Stimulated activated CD4-positive, alpha-beta T cell treated with anti-CD3 and anti-CD28 coated beads, TNF-alpha, amount 100 ng/mL, for 4 hours (primary cell): ENCODE data around the gene MED28.
"Not testable (repeated sequence)": the region's sequence is repeated elsewhere in the genome, so short reads cannot be mapped to it uniquely, and the experiment has no call there.

Source experiments
- DNase-seq, 3 experiments: peaks; one replicate each; pipeline ENCODE4 v3.0.0-alpha.2; 2020; ENCODE audit warnings: low read depth in 3 of 3

MED28 gene, protein sequence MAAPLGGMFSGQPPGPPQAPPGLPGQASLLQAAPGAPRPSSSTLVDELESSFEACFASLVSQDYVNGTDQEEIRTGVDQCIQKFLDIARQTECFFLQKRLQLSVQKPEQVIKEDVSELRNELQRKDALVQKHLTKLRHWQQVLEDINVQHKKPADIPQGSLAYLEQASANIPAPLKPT

DNA sequence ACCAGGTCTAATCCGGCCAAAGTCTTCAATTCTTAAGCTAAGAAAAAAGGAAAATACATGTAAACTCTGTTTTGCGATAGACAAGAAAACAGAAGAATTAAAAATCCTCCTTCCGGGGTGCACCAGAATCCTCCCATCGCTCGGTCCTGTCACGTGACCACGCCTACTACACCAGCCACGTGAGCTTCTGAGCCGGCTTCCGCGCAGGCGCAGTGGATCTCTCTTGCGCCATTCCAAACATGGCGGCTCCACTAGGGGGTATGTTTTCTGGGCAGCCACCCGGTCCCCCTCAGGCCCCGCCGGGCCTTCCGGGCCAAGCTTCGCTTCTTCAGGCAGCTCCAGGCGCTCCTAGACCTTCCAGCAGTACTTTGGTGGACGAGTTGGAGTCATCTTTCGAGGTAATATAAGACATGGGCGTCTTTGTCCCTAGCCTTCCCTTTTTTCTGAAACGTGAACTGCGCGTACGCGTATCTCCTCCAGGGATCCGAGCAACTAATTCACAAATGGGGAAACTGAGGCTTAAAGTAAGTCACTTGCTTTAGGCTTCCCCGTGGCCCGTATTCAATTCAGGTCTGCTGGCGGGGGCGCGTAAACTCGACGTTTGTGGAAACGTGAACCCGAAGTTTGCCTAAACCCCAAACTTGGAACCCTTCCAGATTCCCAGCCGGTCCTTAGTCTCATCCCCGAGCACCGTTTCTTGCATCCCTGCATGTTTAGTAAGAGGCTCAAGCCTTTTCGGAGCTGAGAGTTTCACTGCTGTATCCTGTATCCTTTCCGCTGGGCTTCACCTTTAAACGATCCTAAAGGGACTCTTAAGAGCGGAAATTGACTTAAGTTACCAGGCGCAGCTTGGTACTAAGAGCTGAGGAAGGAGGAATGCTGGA, at the start of gene MED28:
Gene MED28 (plus strand): TSS at position 226 of the 884 bp plus-strand sequence. CDS start 14 bp downstream, at position 240.
- DNase-seq: peak; percentile 89 to 94 (median 91)

DNA sequence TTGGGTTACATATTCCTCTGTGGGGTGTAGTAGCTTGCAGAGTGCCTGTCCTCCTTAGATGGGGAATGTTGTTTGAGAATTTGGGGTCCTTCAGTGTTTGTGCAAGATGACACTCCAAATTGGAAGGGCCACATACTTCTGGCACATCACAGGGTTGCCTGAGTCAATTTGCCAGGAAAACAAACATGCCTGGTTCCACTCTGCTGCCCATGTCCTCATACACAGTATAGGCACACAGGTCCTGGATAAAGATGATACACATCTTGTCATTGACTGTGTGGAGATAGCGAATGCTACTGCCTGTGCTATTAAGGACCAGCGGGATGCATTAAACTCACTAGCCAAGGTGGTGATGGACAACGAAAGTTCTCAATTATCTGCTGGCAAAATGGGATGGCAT, 48.6 kb upstream of the MED28 start:
- DNase-seq: no peak

DNA sequence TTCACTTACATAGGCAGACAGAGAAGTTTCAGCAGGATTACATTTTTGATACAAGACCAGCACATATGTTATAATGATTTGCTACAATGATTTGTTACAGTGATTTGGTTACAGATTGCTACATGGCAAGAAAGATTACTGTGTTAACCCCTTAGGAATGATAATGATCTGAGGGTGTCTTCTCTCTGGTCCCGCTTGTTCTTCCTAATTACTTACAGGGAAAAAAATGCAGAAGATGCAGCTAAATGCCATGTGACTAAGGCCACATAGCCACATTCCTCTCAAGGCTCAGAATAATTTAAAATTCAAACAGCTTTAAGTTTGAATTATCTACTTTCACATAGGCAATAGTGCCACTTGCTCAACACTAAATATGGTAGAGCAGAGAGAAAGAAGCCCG, 47.2 kb upstream of the MED28 start:
- no peak for DNase-seq

DNA sequence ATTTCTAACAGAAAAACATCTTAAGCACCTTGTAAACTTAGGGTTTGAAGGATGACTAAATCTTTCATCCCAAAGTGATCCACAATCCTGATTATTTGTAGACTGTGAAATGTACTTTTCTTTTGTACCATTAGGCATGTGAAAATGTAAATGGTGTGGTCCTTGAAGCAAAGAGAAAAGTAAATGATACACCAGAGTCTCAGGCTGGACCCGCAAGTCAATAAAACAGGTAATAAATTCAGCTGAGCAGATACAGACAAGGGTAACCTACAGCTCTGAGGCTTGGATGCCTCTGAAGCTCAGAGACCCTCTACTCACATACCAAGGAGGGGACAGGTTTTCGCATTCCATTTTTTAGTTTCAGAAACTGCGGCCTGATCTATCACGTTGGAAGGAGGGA, 40.2 kb upstream of the MED28 start:
- no peak for DNase-seq

DNA sequence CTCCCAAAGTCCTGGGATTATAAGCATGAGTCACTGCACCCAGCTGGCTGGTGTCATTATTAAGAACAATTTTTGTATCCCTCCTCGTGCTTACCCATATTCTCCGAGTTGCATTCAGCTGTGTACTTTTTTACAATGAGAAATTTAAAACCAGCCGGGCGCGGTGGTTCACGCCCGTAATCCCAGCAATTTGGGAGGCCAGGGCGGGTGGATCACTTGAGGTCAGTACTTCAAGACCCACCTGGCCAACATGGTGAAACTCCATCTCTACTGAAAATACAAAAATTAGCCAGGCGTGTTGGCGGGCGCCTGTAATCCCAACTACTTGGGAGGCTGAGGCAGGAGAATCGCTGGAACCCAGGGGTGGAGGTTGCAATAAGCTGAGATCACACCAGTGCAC, 39.3 kb upstream of the MED28 start:
- not testable (repeated sequence) for DNase-seq

DNA sequence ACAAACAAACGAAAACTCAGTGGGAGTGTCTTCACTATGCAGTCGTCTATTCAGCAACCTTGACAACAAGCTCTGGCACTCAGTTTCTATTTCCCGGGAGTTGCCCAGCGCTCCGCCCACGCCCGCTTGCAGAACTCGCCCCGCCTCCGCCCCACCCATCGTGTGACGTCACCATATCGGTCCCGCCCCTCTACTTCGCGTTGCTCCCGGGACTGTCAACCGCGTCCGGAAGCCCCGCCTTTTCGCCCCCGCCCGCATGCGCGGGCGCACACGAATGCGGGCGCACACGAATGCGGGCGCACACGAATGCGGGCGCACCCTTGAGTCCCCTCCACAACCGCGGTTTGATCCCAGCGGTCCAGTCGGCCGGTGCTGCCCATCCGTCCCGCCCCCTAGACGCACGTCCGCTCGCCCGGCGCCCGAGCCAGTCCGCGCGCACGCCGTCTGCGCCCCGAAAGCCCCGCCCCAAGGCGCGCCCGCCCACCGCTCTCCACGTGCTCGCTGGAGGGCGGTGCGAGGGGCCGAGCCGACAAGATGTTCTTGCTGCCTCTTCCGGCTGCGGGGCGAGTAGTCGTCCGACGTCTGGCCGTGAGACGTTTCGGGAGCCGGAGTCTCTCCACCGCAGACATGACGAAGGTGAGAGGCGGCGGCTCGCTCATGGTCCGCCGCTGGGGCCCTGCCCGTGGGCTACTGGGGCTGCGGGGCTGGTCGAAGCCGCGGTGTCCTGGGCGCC, 37.3 kb upstream of the MED28 start, which contains the start of gene LAP3:
Gene LAP3 (plus strand): TSS at position 267 of the 733 bp plus-strand sequence. CDS start 268 bp downstream, at position 535.
- DNase-seq: peak; percentile 98 to 100 (median 99)

DNA sequence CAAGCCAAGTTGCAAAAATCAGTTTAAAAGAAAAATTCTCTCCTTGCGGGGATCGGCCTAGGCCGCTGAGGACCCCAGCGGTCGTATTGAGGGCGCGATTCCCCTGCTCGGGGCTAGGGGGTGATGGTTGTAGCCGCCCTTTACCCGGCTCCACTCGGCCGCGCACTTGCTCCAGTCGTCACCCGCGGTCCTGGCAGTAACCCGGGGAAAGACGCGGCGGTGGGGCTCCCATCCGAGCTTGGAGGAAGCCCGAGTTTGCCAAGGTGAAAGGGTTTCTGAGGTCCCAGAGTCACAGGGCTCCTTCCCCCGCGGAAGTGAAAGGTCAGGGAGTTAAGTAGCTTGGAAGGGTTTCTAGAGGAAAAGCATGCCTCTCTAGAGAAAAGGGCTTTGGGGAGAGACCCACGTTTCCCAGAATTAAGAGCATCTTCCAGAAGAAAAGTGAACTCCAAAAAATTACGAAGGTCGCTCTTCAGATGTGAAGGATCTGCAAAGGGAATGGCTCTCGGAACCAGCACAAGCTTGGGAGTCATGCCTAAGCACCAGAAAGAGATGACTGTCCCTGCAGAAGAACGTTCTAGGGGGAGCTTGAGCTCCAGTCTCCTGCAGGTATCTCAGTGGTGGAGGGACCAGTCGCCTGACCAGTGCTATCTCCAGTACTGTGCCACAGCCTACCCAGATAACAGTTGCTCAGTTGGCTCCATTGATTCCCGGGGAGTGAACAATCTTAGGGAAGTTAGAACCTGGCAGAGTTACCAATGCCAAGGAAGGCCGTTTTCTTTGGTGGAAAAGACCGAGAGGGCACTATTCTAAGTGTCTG, 36.6 kb upstream of the MED28 start:
- DNase-seq: peak in 1 of 3 experiments; percentile 12

DNA sequence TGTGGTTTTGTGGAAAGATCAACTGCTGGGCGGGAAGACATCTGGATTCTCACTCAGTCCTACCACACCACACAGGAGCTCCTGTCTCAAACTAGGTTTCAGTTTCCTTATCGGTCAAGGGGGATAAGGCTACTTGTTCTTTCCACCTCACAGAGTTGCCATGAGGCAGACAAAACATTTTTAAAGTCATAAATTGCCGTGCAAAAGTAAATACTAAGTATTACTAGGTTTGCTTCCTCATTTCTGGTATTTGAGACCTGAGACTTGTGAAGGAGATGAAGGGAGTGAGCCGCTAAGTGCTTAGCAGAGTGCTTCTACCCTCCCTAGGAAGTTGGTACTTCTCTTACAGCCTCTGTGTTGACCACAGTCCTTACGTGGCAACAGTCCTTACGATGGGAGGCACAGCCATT, 36.0 kb upstream of the MED28 start:
- no peak for DNase-seq

DNA sequence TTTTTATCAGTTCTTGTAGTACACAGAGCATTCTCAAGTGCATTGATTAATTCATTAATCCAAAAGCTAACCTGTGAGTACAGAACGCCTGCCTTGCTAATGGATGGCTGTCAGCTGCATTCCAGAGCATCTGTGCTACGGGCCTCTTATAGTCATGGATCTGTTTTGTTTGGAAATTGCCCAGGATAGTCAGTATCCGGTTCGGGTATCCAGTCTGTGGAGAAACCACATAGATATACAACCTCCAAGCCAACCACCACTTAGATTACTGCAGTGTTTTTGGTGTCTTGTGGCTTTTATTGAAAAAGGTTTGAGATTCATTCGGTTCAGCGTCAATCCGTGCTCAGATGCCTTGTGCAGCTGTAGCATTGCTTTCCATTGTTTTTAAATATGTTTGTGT, 33.5 kb upstream of the MED28 start:
- no peak for DNase-seq

DNA sequence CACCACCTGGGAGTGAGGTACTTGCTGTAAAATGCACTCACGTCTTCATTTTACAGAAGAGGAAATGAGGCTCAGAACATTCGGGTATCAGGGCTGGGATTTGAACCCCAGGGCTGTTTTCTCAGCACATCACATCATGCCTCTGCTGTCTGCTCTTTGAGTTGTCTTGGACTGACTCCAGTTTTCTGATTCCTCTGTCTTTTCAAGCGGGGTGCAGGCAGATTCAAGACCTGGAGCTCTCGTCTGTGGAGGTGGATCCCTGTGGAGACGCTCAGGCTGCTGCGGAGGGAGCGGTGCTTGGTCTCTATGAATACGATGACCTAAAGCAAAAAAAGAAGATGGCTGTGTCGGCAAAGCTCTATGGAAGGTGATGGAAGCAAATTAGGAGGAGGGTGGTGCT, 31.2 kb upstream of the MED28 start:
- DNase-seq: no peak

DNA sequence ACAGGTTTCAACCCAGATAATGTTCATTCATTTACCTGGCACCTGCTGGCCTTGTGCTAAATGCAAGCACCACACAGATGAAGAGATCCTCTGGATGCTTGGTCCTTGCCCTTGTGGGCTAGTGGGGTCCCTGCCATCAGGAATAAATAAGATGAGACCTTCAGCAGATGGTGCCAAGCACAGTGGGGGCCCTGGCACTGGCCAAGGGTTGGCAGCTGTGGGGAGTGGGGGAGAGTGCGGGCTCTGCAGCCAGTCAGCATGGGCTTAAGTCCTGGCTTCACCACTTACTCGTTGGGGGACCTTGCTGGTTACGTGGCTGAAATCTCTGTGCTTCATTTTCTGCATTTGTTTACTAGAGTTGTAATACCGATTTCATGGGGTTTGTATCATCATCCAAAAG, 30.5 kb upstream of the MED28 start:
- no peak for DNase-seq

DNA sequence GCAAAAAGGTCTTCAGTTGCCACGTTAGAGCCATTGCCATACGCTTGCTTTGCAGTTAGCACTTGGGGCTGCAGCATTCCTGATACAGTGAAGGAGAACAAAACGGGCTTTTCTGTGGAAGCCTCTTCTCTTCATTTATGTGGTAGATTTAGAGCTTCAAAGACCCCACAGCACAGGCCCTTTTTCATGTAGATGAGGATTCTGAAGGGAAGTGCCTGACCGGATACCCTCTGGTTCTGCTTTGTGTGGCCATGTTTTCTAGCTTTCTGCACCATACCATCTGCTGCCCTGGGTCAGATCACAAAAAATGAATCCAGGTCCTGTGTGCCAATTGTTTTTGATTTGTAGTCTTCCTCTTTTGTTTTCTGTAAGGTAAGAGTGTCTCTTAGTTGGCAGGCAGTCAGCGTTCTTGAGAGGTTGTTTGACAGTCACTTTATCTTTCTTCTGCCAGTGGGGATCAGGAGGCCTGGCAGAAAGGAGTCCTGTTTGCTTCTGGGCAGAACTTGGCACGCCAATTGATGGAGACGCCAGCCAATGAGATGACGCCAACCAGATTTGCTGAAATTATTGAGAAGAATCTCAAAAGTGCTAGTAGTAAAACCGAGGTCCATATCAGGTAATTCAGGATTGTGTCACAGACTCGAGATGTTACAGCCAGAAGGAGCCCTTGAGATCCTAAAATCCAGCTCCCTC, 29.8 kb upstream of the MED28 start:
- no peak for DNase-seq

DNA sequence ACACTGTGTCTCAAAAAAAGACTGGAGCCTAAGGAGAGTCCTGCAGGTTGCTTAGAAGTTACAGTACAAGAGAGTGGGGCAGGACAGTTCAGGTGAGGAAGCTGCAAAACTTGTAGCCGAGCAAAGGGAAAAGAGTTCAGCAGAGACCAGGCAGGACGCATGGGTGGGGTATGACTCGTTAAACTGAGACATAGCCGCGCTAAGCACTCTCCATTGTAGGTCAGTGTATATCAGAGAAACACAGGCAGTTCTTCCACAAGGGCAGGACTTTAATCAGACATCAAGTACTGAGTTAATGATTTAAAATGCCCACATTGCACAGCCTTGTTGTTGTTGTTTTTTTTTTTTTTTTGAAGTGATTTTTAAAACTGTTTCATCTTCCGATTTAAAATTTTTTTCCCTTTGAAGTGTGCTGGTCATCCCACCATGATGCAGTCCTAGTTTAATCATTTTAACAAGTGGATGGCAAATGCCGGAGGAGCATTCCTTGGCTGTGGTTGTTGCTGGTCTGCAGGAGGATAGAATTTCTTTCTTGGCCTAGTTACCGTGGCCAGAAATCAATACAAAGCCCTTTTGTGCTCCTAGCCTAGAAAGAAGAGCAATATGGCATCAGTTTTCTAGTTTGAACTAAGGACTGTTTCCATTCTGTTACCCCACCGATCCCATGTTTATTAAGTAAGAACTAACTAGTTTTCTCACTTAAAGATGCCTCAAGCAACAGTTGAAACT, 27.2 kb upstream of the MED28 start:
- no peak for DNase-seq

DNA sequence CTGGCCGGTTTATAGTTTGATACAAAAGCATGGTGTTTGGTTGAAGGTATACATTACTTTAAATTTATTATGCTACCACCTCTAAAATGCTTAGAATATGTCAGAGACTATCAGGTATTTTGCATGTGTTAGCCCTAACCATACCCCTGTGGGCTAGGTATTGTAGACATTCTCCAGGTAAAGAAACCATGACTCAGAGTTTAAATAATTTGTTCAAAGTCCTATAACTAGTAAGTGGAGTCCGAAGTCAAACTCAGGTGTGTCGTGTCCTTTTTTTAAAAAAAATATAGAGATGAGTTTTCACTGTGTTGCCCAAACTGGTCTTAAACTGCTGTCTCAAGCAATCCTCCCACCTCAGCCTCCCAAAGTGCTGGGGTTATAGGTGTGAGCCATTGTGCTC, 25.1 kb upstream of the MED28 start:
- no peak for DNase-seq

DNA sequence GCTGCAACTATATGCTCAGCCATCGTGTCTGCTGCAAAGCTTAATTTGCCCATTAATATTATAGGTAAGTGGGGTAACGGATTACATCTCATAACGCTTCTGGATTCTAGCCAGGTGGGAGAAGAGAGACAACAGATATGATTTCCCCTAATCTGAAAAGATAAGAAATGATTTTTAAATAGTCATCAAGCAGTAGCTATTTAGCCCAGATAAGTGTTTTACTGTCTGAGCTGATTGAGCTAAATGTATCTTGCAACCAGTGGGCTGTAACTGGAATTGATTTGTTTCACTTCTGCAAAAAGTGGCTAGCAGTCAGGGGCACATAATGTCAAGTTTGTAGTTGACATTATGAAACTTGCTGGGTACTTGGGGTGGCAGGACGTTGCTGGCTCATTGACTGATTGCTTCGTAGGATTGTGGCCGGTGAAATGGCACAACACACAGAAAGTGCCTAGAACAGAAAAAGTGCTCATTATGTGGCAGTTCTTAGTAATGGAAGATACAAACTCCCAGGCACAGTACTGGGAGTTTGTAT, 18.9 kb upstream of the MED28 start:
- DNase-seq: no peak

DNA sequence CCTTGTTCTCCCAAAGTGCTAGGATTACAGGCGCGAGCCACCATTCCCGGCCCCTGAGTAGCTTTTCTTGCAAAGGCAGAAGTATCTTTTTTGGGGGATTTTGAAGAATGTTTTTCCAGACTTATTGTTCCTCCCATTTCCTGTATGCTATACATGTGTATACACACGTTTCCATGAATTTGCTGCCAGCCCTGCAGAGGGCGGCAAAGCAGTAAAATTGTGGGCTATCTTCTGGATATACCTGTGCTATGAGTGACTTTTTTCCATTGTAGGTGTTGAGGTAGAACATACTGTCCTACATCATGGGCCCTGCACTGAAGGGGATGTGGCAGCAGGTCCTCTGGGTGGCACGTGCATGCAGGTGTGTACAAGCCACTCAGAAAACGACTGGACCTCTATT, 16.9 kb upstream of the MED28 start:
- no peak for DNase-seq

DNA sequence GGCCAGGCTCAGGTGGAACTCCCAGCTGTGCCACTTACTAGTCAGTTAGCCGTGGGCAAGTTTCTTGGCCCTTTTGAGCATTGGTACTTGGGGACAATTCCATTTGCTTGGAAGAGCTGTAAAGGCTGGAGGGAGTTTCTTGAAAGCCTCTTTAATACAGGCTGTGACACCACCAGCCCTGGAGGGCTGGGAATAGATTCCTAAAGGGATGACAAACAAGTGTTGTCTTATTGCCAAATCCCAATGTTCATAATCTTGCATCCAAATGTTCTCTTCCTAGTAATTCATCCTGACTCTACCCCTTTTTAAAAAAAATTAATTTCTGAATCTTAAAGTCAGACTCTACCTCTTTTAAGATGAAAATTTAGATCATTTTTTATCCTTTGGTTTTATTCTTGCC, 14.6 kb upstream of the MED28 start:
- DNase-seq: no peak

DNA sequence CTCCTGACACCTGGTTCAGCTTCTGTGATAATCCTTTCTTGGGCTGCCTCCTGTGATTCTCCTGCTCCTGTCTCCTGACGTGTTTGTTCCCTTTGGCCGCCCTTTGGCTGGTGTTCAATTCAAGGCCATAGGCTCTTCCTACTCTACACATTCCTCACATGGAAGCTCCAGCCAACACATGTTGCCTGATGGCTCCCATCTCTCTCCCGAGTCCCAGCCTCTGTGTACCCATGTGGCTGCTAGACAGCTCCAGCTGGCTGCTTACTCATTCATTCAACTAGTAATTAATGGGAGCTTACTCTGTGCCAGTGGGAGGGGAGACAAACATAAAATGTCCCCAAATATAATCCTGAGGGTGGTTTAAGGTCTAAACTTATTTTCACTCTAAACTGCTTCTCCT, 9.2 kb upstream of the MED28 start:
- no peak for DNase-seq

DNA sequence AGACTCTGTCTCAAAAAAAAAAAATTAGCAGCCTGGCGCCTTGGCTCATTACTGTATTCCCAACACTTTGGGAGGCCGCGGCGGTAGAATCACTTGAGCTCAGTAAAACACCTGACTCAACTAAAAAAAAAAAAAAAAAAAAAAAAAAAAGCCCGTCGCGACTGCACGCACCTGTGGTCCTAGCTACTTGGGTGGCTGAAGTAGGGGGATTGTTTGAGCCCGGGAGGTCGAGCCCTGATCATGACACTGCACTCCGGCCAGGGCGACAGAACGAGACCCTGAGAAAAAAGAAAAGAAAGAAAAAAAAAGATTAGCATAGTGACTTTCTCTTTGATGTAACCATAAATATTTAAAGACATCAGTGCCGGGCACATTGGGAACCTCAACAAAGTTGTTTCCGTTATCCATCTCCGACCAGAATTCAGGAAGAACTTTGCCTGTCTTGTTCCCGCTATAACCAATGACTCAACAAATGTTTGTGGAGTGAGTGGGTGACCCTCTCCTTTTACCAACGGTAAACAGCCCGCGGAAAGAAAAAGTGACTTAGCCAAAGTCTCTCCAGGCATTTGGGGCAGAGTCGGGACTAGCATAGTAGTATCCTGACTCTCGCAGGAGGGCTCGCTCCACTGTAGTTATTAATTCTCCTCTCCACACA, 553 bp upstream of the MED28 start:
- DNase-seq: peak in 2 of 3 experiments; percentile 5 to 10

DNA sequence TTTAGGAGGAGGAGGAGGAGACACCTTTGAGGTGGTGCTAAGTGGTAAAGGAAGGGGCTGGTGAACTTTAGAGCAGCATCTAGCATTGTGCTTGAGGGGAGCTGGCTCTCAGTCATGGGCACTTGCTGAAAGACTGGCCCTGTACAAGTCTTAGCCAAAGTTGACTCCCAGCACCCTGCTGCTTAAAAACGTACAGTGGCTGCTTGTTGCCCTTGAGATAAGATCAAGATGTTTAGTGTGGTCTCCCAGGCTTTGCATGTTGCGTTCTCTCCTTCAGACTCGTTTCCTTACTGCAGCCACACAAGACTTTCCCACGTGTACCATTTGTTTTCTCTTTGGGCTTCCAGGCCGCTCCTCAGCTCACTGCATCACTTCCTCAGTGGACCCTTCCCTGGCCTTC, 1.8 kb downstream of the MED28 start:
- no peak for DNase-seq
